Stimulated activated naive CD4-positive, alpha-beta T cell (primary cell): ENCODE measurements around the gene AFAP1.
A peak's percentile ranks its signal among the peaks of the same experiment; 100 is the strongest.

ENCODE experiments used
- DNase-seq, 6 experiments: peaks; one replicate each; lab custom pipeline; 2025; lab: John Stamatoyannopoulos, UW

The AFAP1 gene

GRCh38 chr4:7915875-7916242 lies 23.8 kb downstream of the AFAP1 start:
- no peak for DNase-seq

DNA sequence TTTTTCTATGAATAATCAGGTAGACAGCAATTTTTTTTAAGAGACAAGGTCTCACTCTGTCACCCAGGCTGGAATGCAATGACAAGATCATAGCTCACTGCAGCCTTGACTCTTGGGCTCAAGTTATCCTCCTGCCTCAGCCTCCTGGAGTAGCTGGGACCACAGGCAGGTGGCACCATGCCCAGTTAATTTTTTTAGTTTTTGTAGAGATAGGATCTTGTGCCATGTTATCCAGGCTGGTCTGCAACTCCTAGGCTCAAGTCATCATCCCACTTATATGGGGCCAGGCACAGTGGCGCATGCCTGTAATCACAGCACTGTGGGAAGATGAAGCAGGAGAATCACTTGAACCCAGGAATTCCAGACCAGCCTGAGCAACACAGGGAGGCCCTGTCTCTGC lies 26.8 kb downstream of the AFAP1 start:
- no peak for DNase-seq

- no peak for DNase-seq
Observed at GRCh38 chr4:7910952-7911578, 28.6 kb downstream of the AFAP1 start.

DNA sequence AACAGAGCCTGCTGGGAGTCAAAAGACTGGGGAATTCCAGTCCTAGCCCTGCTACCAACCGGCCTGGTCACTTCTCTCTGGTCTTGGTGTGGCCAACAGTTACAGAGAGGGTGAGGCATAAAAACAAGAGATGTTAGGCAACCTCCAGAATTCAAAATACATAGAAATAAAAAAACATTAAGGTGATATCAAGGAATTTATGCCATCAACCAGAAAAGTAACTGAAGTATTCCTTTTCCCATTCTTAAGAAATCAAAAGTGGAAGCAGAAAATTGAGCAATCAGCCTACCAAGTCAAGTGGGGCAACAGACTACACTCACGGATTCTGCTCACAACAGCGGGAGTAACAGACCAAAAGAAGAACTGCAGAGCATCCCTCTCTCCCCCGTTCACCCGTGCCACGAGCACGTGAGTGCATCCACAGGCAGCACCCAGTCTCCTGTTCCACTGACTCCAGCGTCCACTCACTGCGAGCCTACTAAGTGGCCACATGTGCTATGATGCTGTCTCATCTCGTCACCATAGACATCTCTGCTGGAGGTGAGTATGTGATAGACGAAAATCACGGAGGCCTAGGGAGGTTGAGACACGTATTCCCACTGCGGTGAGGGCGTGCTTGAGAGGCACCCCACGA lies 29.3 kb downstream of the AFAP1 start:
- no peak for DNase-seq

DNA sequence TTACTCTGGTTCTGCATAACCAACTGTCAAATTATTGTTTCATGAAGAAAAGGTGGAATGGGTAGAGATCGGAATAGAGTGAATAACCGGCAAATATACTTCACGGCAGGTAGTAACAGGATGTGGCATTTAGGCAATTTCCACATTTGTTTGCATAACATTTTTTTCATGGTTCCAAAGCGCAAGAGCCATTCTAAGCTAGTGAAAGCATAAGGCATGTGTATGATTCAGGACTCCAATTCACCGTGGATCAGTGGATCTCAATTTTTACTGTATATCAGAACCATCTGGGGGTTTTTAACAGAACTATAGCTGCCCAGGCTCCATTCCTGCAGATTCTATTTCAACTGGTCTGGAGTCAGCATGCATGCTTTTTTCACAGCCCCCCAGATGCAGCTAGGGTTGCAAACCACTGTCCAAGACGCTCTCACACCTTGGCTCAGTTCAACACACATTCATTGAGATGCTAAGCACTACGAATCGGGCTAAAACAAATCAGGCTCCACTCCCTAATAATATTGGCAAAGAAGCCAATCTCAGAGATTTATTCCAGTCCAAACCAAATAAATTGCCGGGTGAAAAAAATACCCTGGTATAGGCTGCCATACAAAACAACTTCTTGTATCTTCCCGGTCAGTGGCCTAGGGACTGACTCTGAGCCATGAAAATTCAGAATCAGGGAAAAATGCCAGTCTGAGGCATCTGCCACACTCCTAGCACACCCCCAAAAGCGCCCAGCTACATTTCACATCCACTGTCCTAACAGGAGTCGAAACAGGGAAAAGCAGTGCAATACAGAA lies 30.0 kb downstream of the AFAP1 start:
- DNase-seq, result no peak

DNA sequence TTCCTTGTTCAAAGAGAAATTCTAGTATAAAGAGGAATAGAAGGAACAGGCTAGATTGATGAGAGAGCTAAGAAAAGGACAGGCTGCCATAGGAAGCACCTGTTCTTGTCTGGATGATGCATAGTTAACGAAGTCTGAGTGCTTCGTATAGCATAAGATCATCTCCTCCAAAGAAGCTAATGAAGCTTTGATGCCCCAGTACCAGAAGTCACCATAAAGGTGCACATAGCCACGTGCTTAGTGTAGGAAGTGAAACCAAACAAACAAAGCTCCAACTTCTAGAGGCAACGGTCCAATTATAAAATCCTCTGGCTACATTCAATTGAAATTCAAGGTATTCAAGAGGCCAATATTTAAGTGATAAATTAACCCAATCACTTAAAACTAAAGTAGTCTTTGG lies 31.0 kb downstream of the AFAP1 start:
- peak in 1 of 6 experiments; percentile 9 for DNase-seq

DNA sequence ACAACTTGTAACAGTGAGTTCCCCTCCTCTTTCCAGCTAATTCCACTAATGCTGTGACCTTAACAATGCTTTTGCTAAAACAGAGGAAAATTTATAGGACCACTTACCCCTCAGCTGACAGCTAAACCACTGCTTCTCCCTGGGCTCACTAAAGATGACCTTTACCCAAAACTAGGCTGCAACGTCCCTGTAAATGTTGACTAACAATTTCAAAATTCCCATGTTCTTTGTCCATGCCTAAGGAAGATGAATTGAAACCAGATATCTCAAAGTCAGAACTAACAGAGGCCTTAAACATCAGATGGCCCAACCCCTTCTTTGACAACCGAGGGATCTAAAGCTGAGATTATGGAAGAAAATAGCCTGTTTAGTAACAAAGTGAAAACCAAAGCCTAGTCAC lies 32.5 kb downstream of the AFAP1 start:
- DNase-seq, result no peak

DNA sequence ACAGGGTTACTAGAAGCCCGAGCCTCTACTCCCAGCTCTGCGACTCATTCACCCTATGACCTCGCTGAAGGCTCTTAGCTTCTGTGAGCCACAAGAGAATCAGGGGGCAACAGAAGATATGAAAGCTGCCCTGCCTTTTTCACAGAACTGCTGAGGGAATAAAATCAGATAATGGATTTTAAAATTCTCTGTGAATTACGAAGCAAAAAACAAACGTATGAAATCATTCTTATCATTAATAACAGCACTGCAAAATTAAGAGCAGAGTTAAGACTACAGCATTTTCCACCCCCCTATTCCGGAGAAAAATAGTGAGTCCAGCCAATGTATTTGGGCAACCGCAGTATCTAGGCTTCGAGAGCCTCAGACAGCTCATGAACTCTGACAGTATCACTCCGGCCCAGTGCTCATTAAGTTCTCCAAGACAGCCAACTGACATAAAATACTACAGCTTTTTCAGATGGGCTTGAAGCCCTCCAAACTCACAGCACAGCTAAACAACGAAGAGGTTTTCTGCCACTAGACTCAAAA lies 33.4 kb downstream of the AFAP1 start:
- no peak for DNase-seq

DNA sequence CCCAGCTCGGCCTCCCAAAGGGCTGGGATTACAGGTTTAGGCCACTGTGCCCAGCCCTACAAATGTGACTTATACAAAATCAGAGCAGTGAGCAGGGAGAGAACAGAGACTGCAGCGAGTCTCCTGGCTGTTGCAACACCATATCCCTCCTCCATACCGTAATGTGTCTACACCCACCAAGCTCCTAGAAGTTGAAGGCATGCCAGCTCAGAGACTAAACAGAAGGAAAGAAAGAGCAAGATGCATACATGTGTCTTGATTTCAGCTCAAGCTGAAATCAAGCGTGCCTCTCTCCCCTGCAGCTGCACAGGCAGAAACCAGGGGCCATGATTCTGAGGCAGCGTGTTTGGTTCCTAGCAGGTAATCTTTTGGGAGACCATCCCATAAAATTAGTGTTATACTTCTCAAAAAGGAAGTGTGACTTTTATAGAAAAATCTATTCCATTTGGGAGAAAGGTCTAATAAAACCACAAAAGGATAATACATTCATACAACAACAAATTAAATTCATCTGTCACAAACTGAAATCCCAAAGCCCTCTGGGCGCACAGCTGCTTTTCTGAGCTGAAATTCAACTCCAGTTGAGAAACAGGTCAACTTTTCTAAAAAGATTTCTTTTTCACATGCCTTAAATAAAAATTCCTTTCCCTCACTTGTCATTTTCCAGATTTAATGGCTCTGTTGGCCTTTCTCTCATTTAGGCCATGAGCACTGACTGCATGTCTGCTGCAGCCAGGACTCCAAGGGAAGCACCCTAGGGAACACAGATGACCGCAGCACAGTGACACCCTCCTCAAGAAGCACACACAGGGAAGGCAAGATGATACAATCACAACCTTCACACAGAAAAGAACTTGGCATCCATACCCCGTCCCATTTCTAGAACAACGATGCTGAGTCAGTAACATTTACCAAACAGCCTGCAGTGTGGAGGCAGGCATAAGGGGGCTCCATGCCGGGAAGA lies 34.4 kb downstream of the AFAP1 start:
- no peak for DNase-seq

DNA sequence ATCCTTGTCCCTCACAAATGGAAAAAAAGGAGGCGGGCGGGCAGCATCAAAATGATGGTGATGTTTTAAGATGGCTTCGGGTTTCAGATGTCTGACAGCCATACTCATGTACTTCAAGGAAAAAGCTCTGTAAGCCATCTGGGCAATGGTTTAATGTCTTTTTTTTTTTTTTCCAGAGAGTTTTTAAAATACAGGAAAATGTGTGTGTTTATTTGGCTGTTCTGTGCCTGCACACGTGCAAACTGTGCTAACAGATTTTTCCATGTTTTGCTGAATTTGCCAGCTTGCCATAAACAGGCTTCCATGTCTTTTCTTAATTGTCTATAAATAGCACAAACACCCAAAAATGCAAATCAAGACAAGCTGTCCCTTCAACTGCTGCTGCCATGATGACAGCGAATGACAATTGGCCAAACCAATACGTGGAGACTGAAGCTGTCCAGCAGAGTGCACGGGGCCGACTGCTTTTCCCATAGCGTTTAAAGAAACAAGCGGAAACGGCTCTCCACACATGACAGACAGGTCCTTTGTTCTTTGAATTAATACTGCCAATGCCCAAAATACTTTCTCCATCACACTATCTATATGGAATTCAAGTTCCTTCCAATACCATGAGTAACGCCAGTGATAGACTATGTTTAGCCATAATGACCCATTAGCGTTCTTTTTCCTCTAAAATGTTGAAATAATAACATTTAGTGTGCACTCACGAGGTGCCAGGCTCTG lies 35.7 kb downstream of the AFAP1 start:
- DNase-seq, result no peak

GRCh38 chr4:7902826-7903225 lies 36.8 kb downstream of the AFAP1 start:
- DNase-seq, result no peak

GRCh38 chr4:7902101-7902553 lies 37.5 kb downstream of the AFAP1 start:
- no peak for DNase-seq

DNA sequence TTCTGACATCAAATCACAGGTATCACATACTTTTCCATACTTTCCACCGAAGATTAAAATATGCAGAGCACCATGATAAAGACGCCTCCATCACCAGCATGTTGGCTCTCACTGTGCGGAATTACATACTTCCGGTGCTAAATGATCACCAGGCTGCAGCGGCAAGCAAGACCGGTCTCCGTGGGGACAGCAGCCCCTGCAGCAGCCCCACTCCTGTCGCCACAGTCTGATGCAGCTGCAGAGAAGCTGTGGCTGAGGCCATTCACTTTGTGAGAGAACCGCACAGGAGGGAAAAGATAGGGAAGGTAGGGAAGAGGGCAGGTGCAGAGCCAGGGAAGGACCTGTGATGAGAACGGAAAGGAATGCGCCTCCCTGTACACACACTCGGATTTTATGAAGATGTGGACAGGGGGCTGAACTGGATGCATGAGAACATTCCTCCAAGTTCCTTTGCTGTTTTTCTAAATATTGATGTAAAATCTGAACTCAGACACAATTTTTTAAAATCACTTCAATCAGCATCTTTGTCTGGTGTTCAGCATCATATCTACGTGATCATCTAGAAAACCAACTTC lies 38.3 kb downstream of the AFAP1 start:
- no peak for DNase-seq

DNA sequence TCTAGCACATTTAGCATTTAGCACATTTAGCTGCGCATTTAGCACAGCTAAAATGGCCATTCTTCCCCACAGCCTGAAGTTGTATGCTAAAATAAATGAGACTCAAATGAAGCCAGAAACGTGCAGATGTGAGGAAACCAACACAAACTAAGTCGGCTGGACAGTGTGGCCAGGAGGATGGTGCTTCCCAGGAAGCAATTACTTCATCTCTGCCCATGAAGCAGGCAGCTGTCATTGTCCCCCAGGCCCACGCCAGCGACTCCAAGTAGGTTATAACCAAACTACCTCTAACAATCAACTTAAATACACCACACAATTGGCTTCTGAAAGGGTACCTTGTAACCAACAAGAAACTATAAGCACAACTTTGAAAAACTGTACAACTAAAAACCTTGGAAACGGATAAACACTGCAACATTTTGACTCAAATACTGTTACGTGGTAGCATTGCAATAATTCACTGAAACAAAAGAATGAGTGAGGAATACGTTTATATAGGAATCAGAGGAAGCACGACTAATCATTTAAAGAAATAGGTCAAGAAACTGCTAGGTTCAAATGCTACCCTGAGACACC lies 39.2 kb downstream of the AFAP1 start:
- no peak for DNase-seq

- no peak for DNase-seq
Observed at GRCh38 chr4:7899184-7899869, 40.3 kb downstream of the AFAP1 start.

GRCh38 chr4:7898385-7898784 lies 41.3 kb downstream of the AFAP1 start:
- no peak for DNase-seq

DNA sequence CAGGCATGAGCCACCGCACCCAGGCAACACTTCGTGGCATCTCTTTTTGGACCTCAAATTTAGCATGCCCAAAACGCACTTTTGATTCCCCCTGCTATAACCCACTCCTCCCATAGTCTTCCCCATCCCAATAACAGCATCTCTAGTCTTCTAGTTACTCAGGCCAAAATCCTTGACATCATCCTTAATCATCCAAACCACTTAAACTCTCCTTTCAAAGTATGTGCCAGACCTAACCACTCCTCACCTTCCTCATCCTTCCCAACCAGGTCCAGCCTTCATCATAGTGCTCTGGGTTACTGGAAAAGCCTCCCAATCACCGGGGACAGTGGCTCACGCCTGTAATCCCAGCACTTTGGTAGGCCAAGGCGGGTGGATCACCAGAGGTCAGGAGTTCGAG lies 41.9 kb downstream of the AFAP1 start:
- no peak for DNase-seq

DNA sequence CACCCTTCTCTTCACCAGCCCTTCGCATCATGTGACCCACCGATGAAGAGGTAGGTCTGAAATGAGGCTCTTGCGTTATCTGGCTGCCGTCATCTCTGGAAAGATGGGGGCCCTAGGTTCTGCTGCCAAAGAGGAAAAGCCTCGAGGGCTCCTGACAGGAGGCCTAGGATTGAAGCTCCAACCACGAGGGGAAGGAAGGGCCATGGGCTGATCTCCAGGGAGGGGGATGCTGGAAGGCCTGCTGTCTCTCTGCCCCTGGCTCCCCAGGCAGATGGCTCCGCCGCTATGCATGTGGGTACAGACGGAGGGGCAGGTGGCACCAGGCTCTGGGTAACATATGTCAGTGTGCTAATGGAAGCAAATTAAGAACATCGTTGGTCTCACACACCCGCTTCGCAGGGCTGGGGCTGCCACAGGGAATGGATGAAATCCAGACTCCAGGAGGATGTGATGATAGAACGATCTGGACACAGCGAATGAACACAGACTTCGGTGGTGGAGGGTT lies 44.9 kb downstream of the AFAP1 start:
- no peak for DNase-seq

DNA sequence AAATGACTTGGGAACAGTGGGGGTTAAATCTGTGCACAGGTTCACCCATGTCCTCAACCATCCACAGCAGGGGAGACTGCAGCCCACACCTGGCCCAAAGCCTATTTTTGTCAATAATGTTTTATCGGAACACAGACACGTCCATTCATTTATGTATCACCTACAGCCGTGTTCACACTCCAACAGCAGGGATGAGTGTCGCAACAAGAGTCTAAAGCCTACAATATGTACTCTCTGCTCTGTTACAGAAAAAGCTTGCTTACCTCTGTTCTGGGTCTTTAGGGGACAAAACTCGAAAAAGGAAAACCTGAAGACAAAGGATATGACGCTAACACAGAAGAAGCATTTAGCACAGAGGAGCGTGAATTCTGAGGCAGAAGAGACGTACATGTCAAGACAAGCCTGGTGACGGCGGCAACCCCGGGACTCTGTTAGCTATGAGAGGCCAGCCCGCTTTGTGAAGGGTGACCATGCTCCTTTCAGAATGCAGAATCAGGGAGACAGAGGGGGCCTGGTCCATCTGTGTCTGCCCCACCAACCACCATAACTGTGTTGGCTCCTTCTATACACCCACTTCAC lies 45.5 kb downstream of the AFAP1 start:
- DNase-seq, result no peak
